ENCODE results near the gene CCL19. TPM values are rescaled to one million over a fixed set of nuclear protein-coding genes. Genes with fewer than 3 reads are reported as not detected.
A peak's percentile ranks its signal among the peaks of the same experiment; 100 is the strongest.

Gene CCL19
- total RNA-seq, 1 experiment from 2014 or later, result not detected

- Histone ChIP-seq H3K4me3 (ENCODE audit: low read depth, low read length) (no peak overlapping the region), H3K4me1 (peaks cover 23% of the 10 kb centered on the region), H3K27me3 (replicated peaks; ENCODE audit: control insufficient read depth, insufficient read depth, low read length) (no peaks in the 10 kb centered on the region), H3K36me3 (ENCODE audit: control insufficient read depth, insufficient read depth, low read length) (no peaks in the 10 kb centered on the region), H3K9me3 (no peaks in the 10 kb centered on the region)
- no peak for DNase-seq
- Mint-ChIP-seq H3K4me1 (ENCODE audit: low read depth, unreplicated experiment) (peaks cover 20% of the 10 kb centered on the region), H3K9me3 (ENCODE audit: unreplicated experiment) (no peaks in the 10 kb centered on the region), H3K36me3 (ENCODE audit: insufficient read depth, unreplicated experiment) (peaks cover 18% of the 10 kb centered on the region), H3K4me3 (ENCODE audit: unreplicated experiment) (no peak overlapping the region), H3K27me3 (ENCODE audit: insufficient read depth, unreplicated experiment) (no peaks in the 10 kb centered on the region), H3K27ac (ENCODE audit: unreplicated experiment) (no peak overlapping the region)
- BruUV-seq (replicated peaks), result no TSS peak
- TF ChIP-seq CTCF (IDR thresholded peaks at IDR 0.05; ENCODE audit: insufficient read depth in 1 of 2, low read depth in 1 of 2, low read length in 1 of 2, severe bottlenecking in 1 of 2, unreplicated experiment in 1 of 2), result no peak
- POLR2A ChIA-PET, result no interaction called here
- intact Hi-C loops (cut with micrococcal nuclease; ENCODE audit: unreplicated experiment), result loop anchor here (10.0 kb wide), 1 partner anchor 50 kb away; no protein-coding TSS in a partner anchor
- CTCF ChIA-PET, result interaction anchor here (0.5 kb wide), 1 partner anchor 125 kb away, joined by 3 read pairs; no protein-coding TSS in a partner anchor
Observed at GRCh38 chr9:34654323-34655051, 36.6 kb downstream of the CCL19 start.

GRCh38 chr9:34653151-34654072 is 37.7 kb downstream of the CCL19 start:
- BruUV-seq (replicated peaks), result no TSS peak
- Histone ChIP-seq H3K27me3 (replicated peaks; ENCODE audit: control insufficient read depth, insufficient read depth, low read length) (no peaks in the 10 kb centered on the region), H3K9me3 (no peaks in the 10 kb centered on the region), H3K4me3 (ENCODE audit: low read depth, low read length) (no peak overlapping the region), H3K36me3 (ENCODE audit: control insufficient read depth, insufficient read depth, low read length) (no peaks in the 10 kb centered on the region), H3K4me1 (peaks cover 23% of the 10 kb centered on the region)
- no peak for DNase-seq
- Mint-ChIP-seq H3K36me3 (ENCODE audit: insufficient read depth, unreplicated experiment) (peaks cover 23% of the 10 kb centered on the region), H3K27ac (ENCODE audit: unreplicated experiment) (peak overlapping the region; percentile 62), H3K9me3 (ENCODE audit: unreplicated experiment) (no peaks in the 10 kb centered on the region), H3K4me3 (ENCODE audit: unreplicated experiment) (peak overlapping the region; percentile 66), H3K27me3 (ENCODE audit: insufficient read depth, unreplicated experiment) (no peaks in the 10 kb centered on the region), H3K4me1 (ENCODE audit: low read depth, unreplicated experiment) (peaks cover 20% of the 10 kb centered on the region)
- CTCF ChIA-PET, result no interaction called here
- POLR2A ChIA-PET, result interaction anchor here (2.6 kb wide), 1 partner anchor 16 kb away, joined by 11 read pairs; the partner anchor contains the start of gene SIGMAR1
- TF ChIP-seq CTCF (IDR thresholded peaks at IDR 0.05; ENCODE audit: insufficient read depth in 1 of 2, low read depth in 1 of 2, low read length in 1 of 2, severe bottlenecking in 1 of 2, unreplicated experiment in 1 of 2), result no peak
- intact Hi-C loops (cut with micrococcal nuclease; ENCODE audit: unreplicated experiment), result loop anchor here (10.0 kb wide), 1 partner anchor 51 kb away; no protein-coding TSS in a partner anchor

- ChIA-PET CTCF (no interaction called here), POLR2A (interaction anchor here (2.6 kb wide), 1 partner anchor 15 kb away, joined by 11 read pairs; the partner anchor contains the start of gene SIGMAR1)
- H3K9me3 Mint-ChIP-seq (ENCODE audit: unreplicated experiment), result no peaks in the 10 kb centered on the region
- no peak for DNase-seq
- peak overlapping the region; percentile 66 for H3K4me3 Mint-ChIP-seq (ENCODE audit: unreplicated experiment)
- peak overlapping the region; percentile 62 for H3K27ac Mint-ChIP-seq (ENCODE audit: unreplicated experiment)
- intact Hi-C loops (cut with micrococcal nuclease; ENCODE audit: unreplicated experiment), result loop anchor here (1.0 to 10.0 kb wide), 4 partner anchors 8 to 52 kb away; partner anchors contain the start of gene SIGMAR1
- H3K36me3 Mint-ChIP-seq (ENCODE audit: insufficient read depth, unreplicated experiment), result peaks cover 28% of the 10 kb centered on the region
- H3K4me3 ChIP-seq (ENCODE audit: low read depth, low read length), result peak overlapping the region; percentile 2; the same call in 1 of the 2 replicates
- no TSS peak for BruUV-seq (replicated peaks)
- H3K4me1 ChIP-seq, result peaks cover 25% of the 10 kb centered on the region
- no peak for TF ChIP-seq CTCF (IDR thresholded peaks at IDR 0.05; ENCODE audit: insufficient read depth in 1 of 2, low read depth in 1 of 2, low read length in 1 of 2, severe bottlenecking in 1 of 2, unreplicated experiment in 1 of 2)
- H3K27me3 ChIP-seq (replicated peaks; ENCODE audit: control insufficient read depth, insufficient read depth, low read length), result no peaks in the 10 kb centered on the region
- H3K27me3 Mint-ChIP-seq (ENCODE audit: insufficient read depth, unreplicated experiment), result no peaks in the 10 kb centered on the region
- peaks cover 26% of the 10 kb centered on the region for H3K4me1 Mint-ChIP-seq (ENCODE audit: low read depth, unreplicated experiment)
- H3K36me3 ChIP-seq (ENCODE audit: control insufficient read depth, insufficient read depth, low read length), result no peaks in the 10 kb centered on the region
- no peaks in the 10 kb centered on the region for H3K9me3 ChIP-seq
Observed at GRCh38 chr9:34652602-34653000, 38.5 kb downstream of the CCL19 start.

Data from Caco-2 (cell line).